ENCODE measurements around the gene CTCF.

Gene CTCF

GRCh38 chr16:67667817-67668494 is 105.6 kb downstream of the CTCF start:
- DNase-seq, result peak; percentile 15 to 32

- DNase-seq, result no peak
Measured at GRCh38 chr16:67668495-67669157, 106.3 kb downstream of the CTCF start.

GRCh38 chr16:67669499-67670101 is 107.3 kb downstream of the CTCF start:
- no peak for DNase-seq

- DNase-seq, result no peak
Measured at GRCh38 chr16:67672306-67672705, 110.0 kb downstream of the CTCF start.

GRCh38 chr16:67672739-67673662 is 110.7 kb downstream of the CTCF start:
- peak in 1 of 2 experiments; percentile 8 for DNase-seq

GRCh38 chr16:67673712-67674580 is 111.6 kb downstream of the CTCF start:
- no peak for DNase-seq

- no peak for DNase-seq
Measured at GRCh38 chr16:67674851-67675578, 112.7 kb downstream of the CTCF start.

GRCh38 chr16:67675579-67675935 is 113.2 kb downstream of the CTCF start:
- DNase-seq, result no peak

- no peak for DNase-seq
Measured at GRCh38 chr16:67675999-67676398, 113.7 kb downstream of the CTCF start.

- no peak for DNase-seq
Measured at GRCh38 chr16:67676516-67676915, 114.2 kb downstream of the CTCF start.

GRCh38 chr16:67676939-67677338 is 114.6 kb downstream of the CTCF start:
- no peak for DNase-seq

- no peak for DNase-seq
Measured at GRCh38 chr16:67677712-67678111, 115.4 kb downstream of the CTCF start.

GRCh38 chr16:67678354-67679023 is 116.2 kb downstream of the CTCF start:
- DNase-seq, result no peak

GRCh38 chr16:67679935-67680897 is 117.9 kb downstream of the CTCF start:
- no peak for DNase-seq

GRCh38 chr16:67683767-67684166 is 121.4 kb downstream of the CTCF start:
- DNase-seq, result no peak

GRCh38 chr16:67685388-67686112 is 123.2 kb downstream of the CTCF start:
- DNase-seq, result no peak
